NCI-H1436 treated with DMSO at 0.1 percent for 48 hours (cell line): ENCODE measurements around the gene PAX2.

Source experiments
- DNase-seq: peaks from one replicate; lab custom pipeline; 2025; lab: John Stamatoyannopoulos, UW

PAX2 gene

DNA sequence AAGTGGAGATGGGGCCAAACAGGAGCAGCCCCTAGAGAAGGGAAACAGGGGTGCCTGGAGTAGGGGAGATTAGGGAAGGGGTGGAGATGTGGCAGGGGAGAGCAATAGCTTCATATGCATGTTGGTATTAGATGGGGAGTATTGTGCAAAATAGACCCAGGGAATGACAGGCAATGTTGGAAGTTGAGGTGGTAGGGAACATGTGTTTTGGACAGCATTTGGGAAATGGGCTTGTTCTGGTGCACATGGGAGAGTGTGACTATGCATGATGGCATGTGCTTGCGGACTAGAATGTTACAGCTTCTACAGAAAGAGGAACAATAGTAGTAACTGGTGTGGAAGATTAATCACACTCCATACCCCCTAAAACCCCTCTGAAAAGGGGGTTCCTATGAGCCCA lies 10.4 kb downstream of the PAX2 start:
- DNase-seq: no peak

DNA sequence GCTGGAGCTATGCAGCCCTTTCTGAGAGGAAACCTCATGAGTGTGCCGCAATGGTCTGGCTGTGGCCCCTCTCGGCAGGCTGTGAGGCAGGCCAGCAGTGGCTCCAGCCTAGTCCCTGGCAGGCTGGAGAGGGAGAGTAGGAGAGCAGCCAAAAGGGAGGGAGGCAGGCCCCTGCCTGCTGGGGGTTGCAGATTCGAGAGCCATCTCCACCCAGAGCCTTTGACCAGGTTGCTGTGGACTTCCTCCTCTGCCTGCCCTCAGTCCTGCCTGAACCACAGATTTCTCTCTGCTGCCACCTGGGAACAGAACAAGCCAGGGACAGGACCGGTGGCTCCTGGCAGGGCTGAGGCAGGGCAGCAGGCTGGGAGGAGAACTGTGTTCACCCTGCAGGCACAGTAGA lies 13.9 kb downstream of the PAX2 start:
- no peak for DNase-seq

DNA sequence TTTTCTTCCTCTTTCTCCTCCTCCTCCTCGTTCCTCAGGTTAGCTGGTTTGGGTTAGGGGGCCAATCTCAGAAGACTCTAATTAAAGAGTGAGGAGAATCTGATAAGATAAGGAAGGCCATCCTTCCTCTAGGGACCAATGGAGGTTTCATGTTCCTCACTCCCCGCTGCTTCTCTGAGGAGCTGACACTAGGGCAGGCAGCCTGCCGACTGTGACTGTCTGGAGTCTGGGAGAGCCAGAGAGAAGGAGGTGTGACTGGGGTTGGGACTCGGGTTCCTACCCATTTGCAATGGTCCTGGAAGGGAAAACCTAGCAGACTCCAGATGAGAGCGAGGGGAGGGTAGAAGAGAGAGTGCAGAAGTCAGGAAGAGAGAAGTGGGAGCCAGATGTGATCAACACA lies 15.3 kb downstream of the PAX2 start:
- no peak for DNase-seq

DNA sequence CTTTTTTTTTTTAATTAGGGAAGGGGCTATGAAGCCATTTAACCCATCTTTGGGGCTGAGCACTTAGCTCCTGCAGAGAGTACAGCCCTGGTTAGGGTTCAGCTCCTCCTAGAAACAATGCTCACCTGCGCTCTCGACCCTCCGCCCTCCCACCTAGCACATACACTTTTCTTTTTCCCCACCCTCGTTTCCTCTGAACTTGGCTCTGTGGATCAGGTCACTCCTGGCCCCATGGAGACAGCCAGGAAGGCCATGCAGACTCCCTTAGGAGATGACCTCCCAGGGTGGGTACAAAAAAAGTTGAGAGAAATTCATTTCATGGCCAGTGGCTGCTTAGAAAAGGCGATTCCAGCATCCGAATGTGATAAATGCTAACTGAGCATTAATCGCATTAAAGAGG lies 15.8 kb downstream of the PAX2 start:
- no peak for DNase-seq

DNA sequence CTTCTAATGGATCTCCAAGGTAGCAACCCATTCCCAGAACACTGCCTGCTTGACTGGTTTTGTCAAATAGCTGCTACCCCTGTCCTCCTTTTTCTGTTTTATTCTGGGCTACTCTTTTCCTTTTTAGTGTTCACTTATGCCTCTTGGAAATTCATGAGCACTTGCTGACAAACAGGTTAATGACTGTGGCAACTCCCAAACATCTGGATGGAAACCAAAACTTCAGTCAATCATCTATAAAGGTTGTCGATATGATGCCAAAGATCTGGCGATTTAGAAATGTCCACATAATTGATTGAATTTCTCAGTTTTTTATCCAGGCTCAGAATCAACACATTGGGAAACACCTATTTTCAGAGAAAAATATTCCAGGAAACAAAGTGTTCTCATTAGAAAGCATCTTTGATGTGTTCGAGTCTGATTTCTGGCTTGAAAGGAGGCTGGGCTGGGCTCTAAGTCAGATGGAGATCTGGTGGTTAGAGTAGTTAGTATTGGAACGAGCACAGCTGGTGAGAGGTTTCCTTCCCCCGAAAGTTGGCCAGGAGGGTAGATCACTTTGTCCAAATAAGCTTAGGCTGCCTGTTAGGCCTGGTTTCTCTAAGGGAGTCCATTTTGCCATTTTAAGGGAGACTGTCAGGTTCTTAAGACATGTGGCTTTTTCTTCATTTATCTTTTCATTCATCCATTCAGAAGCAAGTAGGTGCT lies 17.8 kb downstream of the PAX2 start:
- DNase-seq: no peak

DNA sequence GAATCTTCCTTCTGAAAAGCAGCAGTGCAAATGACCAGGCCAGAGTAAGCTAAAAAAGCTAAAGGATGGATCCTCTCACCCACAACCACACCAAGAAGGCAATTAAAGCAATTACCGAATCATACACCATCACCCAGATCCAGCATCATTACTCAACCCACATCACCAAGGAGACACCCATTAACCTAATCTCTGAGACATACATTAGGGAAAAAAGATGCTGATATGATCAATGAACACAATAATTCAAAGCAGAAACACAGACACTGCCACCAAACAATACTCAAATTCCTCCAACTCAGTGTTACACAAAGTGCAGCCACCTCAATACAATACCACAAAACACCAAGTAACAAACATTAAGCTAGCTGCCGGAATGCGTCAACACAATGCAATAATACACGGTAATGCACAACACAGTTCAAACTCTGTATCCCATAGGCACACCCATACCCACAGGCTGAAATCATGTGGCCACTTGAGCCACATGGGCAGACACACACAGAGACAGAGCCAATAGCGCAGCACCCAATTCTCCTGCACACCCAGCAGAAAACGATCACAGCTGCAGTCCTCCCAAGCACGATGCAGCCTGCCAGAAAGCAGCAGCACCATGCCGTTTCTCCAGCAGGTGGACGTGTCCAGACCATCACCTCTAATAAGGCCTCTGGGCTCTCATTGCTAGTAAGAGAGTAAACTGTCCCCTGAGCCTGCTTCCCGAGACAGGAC lies 21.5 kb downstream of the PAX2 start:
- DNase-seq: no peak

DNA sequence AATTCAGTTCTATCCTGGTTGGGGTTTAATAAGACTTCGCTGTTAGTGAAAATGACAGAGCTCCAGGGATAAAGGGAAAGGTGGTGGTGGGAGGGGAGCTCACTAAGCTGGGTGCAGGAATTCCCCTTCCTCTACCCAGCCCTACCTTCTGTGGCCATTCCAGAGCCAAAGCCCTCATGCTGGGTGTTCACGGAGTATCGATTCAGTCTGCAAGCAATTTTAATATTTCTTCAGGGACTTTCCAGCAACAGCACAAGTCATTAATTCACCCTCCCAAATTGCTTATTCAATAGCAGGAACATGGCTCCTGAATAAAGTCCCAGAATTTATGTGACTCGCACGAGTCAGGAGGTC lies 22.0 kb downstream of the PAX2 start:
- no peak for DNase-seq

DNA sequence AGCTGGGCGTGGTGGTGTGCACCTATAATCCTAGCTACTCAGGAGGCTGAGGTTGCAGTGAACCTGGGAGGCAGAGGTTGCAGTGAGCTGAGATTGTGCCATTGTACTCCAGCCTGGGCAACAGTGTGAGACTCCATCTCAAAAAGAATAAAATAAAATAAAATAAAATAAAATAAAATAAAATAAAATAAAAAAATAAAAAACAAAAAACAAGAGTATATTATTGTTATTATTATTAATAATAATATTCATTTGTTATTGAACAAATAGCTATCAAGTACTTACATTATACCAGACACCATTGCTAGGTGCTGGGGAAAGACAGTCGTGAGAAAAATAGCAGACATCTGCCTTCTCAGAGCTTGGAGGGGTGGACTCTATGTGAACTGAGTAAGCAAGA lies 24.1 kb downstream of the PAX2 start:
- DNase-seq: no peak

DNA sequence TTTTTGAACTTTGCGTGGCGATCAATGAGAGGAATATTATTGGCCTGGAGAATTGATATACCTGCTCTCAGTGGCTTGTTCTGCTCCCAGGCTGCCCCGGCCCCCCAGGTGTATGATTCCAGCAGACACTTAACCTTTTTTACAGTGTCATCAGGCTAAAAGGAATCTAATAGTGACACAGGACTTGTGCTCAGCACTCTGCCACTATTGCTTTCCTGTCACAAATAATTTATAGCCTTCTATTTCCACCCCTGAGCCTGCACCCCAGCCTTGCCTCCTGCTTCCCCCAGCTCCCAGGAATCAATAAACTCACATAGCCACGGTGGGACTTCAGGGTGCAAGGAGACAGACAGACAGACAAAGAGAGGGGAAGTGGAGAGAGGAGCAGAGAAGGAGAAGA lies 28.3 kb downstream of the PAX2 start:
- DNase-seq: no peak

DNA sequence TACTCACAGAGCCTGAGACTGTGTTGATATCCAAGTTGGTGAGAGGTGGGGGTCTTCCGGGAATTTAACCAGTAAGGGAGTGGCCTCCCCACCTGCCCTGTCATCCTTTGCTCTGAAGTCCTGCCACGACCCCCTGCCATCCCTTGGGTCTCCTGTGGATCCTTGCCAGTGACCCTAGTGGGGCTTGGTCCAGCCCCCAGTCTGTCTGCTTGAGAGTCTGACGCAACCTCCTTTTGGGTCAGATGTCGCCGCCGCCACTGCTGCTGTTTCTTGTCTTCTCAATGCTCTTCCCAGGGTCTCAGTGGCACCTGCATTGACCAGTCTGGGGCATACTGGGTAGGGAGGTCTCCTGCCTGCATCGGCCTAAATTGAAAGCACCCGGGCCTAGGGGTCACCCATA lies 28.8 kb downstream of the PAX2 start:
- no peak for DNase-seq

DNA sequence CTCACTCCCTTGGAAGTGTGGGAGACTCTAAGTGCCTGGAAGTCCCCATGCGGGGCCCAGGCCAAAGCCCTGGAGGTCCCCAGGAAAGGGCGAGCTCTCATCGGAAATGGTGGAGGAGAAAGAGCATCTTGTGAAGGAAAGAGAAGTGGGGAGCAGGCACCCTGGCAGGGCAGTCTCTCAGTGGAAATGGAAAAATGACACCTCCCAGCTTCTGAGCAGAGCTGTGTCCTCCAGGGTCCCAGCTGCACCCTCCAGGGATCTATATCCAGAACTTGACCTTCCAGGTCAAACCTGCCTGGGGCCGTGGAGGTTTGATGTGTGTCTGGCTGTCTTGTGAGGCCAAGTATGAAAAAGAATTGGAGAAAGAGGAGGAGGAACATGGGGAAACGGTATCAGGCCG lies 29.5 kb downstream of the PAX2 start:
- no peak for DNase-seq

DNA sequence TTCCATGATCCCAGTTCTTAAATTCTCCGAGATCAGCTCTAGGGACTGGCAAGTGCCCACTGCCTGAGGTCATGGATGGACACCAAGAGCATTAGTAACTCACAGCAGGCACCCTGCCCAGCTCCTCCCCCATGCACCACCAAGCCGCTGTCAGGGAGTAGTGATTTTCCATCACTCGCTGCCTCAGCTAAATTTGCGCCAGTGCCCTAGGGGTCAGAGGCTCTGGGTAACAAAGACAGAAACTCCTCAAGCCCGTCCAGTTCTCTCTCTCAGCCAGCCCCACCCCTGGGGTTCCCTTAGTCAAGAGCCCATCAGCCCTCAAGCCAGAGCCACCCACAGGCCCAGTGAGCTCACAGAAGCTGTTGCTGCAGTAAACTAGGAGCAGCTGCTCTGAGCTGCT lies 30.0 kb downstream of the PAX2 start:
- DNase-seq: no peak

DNA sequence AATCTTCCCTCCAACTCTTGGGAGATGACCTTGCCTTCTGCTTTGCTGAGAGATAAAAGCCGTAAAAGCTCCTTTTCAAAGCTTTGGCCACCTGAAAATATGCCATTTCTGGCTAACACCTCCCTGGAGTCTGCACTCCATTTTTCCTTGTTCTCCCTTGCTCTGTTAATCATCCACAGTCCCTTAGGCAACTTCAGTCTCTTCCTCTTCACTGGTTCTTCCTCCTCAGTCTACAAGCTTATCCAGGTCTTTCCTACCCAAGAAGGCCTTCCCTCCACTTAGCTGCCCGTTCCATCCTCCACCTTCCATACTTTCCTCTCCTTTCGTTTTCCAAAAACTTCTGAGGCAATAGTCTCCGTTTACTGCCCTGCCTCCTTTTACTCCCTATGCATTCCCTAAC lies 30.5 kb downstream of the PAX2 start:
- DNase-seq: no peak

DNA sequence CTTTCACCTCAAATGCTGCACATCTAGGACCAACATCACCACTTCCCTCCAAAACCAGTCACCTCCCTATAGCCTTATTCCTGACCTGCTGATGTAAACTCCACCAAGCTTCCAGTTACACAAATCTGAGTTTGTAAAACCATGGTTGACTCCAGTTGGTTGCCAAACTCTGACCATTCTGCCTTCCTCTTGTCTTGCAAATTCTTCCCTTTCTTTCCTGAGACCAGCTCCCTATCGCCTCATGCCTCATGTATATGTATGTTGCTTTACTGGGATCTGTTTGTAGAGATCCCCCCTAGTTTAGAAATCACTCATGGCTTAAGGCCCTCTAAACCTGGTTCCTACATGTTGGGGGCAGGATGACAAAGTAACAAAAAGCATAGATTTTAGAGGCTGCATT lies 31.3 kb downstream of the PAX2 start:
- no peak for DNase-seq

DNA sequence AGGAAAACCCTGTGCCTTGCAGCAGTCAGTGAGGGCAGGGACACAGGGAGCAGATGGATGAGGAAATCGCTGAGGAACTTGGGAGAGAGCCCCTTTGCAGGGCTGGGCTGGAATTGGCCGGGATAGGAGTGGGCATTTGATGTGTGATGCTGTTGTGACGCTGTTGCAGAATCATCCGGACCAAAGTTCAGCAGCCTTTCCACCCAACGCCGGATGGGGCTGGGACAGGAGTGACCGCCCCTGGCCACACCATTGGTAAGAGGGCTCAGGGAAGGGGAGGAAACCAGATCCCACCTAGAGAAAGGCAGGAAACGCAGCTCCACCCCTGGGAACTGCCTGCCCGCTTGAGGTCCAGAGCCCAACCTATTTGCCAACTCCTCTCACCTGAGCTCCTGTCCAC lies 33.9 kb downstream of the PAX2 start:
- DNase-seq: no peak

DNA sequence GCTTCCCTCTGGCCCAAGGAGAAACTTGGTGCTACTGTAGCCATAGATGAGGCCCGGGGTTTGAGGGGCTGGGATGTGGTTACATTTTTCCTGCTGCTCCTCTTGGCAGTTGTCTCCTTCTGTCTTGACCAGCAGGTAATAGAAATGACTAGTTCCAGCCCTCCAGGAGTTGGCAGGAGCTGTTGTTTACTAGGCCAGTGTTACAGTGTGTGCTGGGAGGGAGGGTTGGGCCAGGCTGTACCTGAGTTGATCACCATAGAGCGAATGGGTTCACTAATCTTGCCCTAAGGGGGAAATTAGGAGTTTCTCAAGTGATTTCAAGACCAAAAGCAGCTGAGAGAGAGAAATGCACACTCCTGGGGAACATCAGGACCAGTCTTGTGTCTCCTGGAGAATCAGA lies 34.9 kb downstream of the PAX2 start:
- DNase-seq: no peak

DNA sequence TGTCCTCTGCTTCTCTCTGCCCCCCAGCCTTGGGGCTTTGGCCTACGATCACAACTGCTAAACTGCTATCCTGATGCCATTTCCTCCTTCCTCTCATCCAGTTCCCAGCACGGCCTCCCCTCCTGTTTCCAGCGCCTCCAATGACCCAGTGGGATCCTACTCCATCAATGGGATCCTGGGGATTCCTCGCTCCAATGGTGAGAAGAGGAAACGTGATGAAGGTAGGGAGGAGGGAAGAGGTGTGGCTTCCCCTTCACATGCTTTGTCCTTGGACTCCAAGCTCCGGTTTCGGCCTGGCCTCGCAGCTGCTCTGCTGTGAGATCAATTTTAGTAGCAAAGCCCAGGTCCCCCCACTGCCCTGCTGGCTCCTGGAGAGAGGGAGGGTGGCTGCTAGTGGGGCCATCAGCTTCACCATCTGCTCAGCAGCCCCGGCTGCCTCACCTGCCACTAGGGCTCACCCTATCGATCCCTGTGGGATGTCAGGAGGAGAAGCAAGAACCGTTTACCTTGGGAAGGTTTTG lies 35.8 kb downstream of the PAX2 start:
- no peak for DNase-seq

DNA sequence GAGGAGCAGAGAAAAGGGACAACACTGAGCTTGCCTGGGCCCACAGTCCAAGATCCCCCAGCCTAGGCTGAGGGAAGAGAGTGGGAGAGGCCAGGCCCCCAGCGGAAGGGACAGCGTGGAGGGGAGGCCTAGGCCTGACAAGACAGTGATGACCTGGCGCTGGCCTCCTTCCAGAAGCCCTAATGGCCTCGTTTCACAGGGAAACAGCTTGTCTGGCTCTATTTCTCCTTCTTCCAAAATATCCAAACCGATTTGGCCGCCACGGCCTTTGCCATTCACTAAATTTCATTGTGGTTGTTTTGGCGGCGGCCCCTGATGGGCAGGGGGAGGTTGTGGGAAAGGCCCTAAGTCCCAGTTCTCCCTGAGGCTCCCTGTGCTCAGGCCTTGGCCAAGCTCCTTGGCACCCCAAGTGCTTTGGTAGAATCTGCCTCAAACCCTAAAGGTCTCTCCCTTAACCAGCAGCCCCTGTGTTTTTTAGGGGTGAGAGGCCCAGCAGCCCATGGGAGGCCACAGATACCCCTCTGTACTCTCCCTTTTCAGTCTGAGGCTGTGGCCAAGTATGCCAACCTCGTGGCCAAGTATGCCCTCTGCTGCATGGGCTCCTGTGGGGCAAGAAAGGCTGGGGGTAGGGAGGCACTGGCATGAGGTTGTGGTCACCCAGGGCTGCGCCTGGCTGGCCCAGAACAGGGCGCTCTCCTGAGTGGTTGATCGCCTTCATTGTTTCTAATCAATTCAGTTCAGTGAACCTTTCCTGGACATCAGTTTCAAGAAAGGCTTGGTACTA lies 37.3 kb downstream of the PAX2 start:
- no peak for DNase-seq

DNA sequence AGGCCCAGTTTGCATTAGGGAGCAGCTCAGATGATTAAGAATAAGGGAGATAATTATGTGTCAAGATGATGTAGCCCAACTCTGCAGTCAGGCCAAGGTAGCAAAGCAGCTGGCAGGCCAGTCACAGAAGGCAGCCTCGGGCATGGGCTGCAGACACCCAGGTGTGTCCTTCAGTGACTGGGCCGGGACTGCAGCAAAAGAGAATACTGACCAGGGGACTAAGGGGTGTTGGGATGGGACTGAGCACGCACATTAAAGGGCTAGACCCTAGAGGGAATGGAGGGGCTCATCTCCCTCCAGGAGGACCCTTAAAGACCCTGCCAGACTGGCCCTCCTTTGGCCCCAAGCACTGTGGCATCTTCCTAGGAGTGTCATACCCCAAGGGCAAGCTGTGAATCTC lies 38.7 kb downstream of the PAX2 start:
- DNase-seq: no peak

DNA sequence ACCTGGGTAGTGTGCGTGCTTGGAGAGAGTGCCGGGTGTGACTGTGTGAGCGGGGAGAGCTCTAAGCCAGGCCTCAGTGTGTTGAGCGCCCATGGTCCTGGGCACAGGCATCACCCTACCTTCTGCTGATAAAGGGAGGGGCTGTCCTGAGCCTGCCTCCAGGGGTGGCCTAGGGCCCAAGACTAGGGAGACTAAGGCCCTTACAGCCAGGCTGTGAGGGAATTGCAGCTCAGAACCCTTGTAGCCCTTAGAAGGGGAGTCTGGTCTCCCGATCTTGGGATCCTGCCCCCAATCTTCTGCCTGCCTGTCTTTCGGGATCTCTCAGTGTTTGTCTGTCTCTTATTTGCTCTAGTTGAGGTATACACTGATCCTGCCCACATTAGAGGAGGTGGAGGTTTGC lies 41.2 kb downstream of the PAX2 start:
- no peak for DNase-seq

DNA sequence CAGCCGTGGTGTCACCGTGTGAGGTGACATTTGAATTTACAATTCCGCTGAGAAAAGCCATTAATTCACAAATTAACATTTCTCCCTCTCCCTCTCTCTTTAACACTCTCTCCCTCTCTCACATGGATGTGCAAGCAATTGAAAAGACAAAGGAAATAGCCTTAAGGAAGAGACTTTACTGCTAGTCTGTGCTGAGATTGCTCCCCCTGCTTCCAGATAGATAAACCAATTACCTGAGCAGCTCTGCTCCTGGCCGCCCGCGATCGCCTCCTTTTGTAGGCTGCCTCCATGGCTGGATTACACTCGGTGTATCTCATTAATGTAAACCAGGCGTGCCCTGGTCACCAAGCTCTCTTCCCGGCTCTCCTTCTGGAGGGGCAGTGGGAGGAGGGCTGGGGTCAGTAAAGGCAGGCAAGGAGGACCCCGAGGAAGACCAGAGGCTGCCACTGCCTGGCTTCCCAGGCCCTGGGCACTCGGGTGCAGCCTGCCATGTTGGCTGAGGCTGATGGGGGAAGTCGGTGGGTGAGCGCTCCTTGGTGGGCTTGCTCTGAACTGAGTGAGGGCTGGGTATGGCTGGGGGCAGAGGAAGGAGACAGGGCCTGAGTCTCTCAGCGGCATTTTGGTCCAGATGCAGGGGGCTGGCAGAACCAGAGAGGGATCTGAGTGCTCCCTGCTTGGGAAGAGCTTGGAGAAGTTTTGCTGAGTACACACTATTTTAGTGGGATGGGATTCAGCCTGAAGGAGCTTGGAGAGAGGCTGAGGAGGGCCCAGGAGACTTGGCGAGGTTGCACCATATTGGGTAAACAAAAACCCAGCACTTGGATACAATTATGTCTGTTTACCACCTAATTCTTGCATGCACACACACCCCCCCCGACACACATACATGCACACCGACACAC lies 42.9 kb downstream of the PAX2 start:
- DNase-seq: no peak

DNA sequence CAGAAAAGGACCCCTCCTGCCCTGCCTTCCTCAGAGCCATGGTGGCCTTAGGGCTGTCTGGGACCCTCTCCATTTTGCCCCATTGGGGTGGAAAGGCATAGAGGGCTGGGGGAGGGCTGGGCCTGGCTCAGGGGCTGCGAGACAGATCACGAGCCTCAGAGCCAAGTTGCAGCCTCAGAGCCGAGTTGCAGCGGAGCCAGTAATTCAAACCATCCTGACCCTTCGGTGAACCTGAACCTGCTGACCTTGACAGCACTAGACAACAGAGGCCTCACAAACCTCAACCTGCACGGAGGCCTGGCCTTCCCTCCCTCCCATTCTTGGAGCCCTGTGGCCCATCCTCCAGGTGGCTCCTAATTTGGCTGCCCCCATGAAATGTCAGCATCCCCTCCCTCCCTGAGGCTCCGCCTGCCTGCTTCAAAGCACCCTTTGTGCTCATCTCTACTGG lies 45.4 kb downstream of the PAX2 start:
- no peak for DNase-seq
